Hepatocyte (in vitro differentiated cells): ENCODE data around the gene SUMF1. TPM values are rescaled to one million over a fixed set of nuclear protein-coding genes. Genes with fewer than 3 reads are reported as not detected.

ENCODE experiments used
- DNase-seq: peaks from one replicate; pipeline ENCODE4 v3.0.0-alpha.2; 2016; ENCODE audit warnings: low spot score
- H2AFZ ChIP-seq: fragments of 200-600 bp; sonication (generic); 2 replicates; pipeline ENCODE4 v1.6.0; 2016; ENCODE audit warnings: antibody characterized with exemption, mild to moderate bottlenecking
- H3K27ac ChIP-seq: fragments of 200-600 bp; sonication (generic); 2 replicates; pipeline ENCODE4 v1.5.1; 2016; ENCODE audit warnings: mild to moderate bottlenecking
- H3K27me3 ChIP-seq: fragments of 200-600 bp; sonication (generic); 2 replicates; pipeline ENCODE4 v1.6.1; 2016
- H3K36me3 ChIP-seq: fragments of 200-600 bp; sonication (generic); replicated peaks from 2 replicates; pipeline ENCODE4 v1.5.1; 2016; ENCODE audit warnings: low read depth; ENCODE audit not compliant: insufficient read depth
- H3K4me1 ChIP-seq: fragments of 200-600 bp; sonication (generic); 2 replicates; pipeline ENCODE4 v1.5.1; 2016; ENCODE audit warnings: mild to moderate bottlenecking, moderate library complexity; ENCODE audit not compliant: insufficient read depth
- H3K4me2 ChIP-seq: fragments of 200-600 bp; sonication (generic); 2 replicates; pipeline ENCODE4 v1.6.0; 2016
- H3K4me3 ChIP-seq: fragments of 200-600 bp; sonication (generic); 2 replicates; pipeline ENCODE4 v1.5.1; 2016; ENCODE audit warnings: mild to moderate bottlenecking
- H3K79me2 ChIP-seq: fragments of 200-600 bp; sonication (generic); 2 replicates; pipeline ENCODE4 v1.6.0; 2017; ENCODE audit warnings: mild to moderate bottlenecking
- H3K9me2 ChIP-seq: fragments of 200-600 bp; sonication (generic); replicated peaks from 2 replicates; pipeline ENCODE4 v1.6.0; 2017; ENCODE audit warnings: mild to moderate bottlenecking; ENCODE audit not compliant: insufficient read depth
- H3K9me3 ChIP-seq: fragments of 200-600 bp; sonication (generic); 2 replicates; pipeline ENCODE4 v1.5.1; 2016; ENCODE audit warnings: low read depth, mild to moderate bottlenecking
- H4K20me1 ChIP-seq: fragments of 200-600 bp; sonication (generic); 2 replicates; pipeline ENCODE4 v1.6.0; 2016; ENCODE audit warnings: mild to moderate bottlenecking; ENCODE audit not compliant: insufficient read depth, poor library complexity, severe bottlenecking
- CTCF ChIP-seq: fragments of 200-600 bp; sonication (generic); IDR thresholded peaks from 2 replicates; pipeline ENCODE4 v1.5.1; 2016; ENCODE audit warnings: antibody characterized with exemption, mild to moderate bottlenecking; ENCODE audit not compliant: poor library complexity
- EZH2 ChIP-seq: fragments of 200-600 bp; sonication (generic); IDR thresholded peaks from 2 replicates; pipeline ENCODE4 v1.6.1; 2016; ENCODE audit warnings: antibody characterized with exemption, mild to moderate bottlenecking, borderline replicate concordance
- EZH2phosphoT487 ChIP-seq: fragments of 200-600 bp; sonication (generic); IDR thresholded peaks from one replicate; pipeline ENCODE4 v1.6.1; 2018; ENCODE audit warnings: antibody characterized with exemption, mild to moderate bottlenecking, low read depth, moderate library complexity; ENCODE audit not compliant: unreplicated experiment, severe bottlenecking
- WGBS: methylation state at CpG from one replicate; pipeline ENCODE4 v1.1.6; 2016; ENCODE audit warnings: low lambda C conversion rate; ENCODE audit errors: missing lambda C conversion rate; 5-methylcytosine and 5-hydroxymethylcytosine counted together
- polyA plus RNA-seq: library from polyadenylated mRNA; unstranded; fragments of >200 nt; fragmentation: Nextera tagmentation; extraction: Ambion mirVana; gene quantifications from 2 replicates; pipeline ENCODE4 v1.2.1, GENCODE V29; 2016
- total RNA-seq: library from RNA; depleted of rRNA; stranded (reverse); fragments of >200 nt; gene quantifications from 2 replicates; pipeline ENCODE4 v1.2.3, GENCODE V29; 2014

Gene SUMF1
- total and polyA plus RNA-seq, 2 experiments from 2014 or later = 55.5 to 59.0 TPM

GRCh38 chr3:4419386-4419785 lies 47.7 kb downstream of the SUMF1 start:
- Histone ChIP-seq H3K9me3 (no peaks in the 10 kb centered on the region), H2AFZ (no peak overlapping the region), H3K9me2 (no peaks in the 10 kb centered on the region), H3K36me3 (no peaks in the 10 kb centered on the region), H4K20me1 (no peaks in the 10 kb centered on the region), H3K27ac (no peak overlapping the region), H3K4me1 (no peaks in the 10 kb centered on the region), H3K4me2 (no peak overlapping the region), H3K79me2 (no peaks in the 10 kb centered on the region), H3K4me3 (no peak overlapping the region), H3K27me3 (no peaks in the 10 kb centered on the region)
- WGBS = 96% methylated on average over 3 of the region's 3 CpGs
- TF ChIP-seq CTCF = no peak
- DNase-seq = no peak

- WGBS = 88% methylated on average over 4 of the region's 4 CpGs
- TF ChIP-seq EZH2 = no peak
- no peak for TF ChIP-seq EZH2phosphoT487
- TF ChIP-seq CTCF = no peak
- Histone ChIP-seq H3K9me3 (no peaks in the 10 kb centered on the region), H4K20me1 (no peaks in the 10 kb centered on the region), H2AFZ (no peak overlapping the region), H3K36me3 (no peaks in the 10 kb centered on the region), H3K4me1 (no peaks in the 10 kb centered on the region), H3K27me3 (no peaks in the 10 kb centered on the region), H3K9me2 (no peaks in the 10 kb centered on the region), H3K4me2 (no peak overlapping the region), H3K27ac (no peak overlapping the region), H3K4me3 (no peak overlapping the region), H3K79me2 (no peaks in the 10 kb centered on the region)
- DNase-seq = no peak
Measured at GRCh38 chr3:4418156-4418555, 48.9 kb downstream of the SUMF1 start.

GRCh38 chr3:4417449-4417848 lies 49.6 kb downstream of the SUMF1 start:
- Histone ChIP-seq H3K79me2 (no peaks in the 10 kb centered on the region), H4K20me1 (no peaks in the 10 kb centered on the region), H3K36me3 (no peaks in the 10 kb centered on the region), H3K9me2 (no peaks in the 10 kb centered on the region), H3K9me3 (no peaks in the 10 kb centered on the region), H3K27me3 (no peaks in the 10 kb centered on the region), H3K4me1 (no peaks in the 10 kb centered on the region), H3K4me2 (no peak overlapping the region), H3K27ac (no peak overlapping the region), H2AFZ (no peak overlapping the region), H3K4me3 (no peak overlapping the region)
- 94% methylated on average over 1 of the region's 1 CpG for WGBS
- TF ChIP-seq EZH2phosphoT487 (no peak), CTCF (no peak), EZH2 (no peak)
- DNase-seq = no peak

- no peak overlapping the region for H3K4me2 ChIP-seq
Measured at GRCh38 chr3:4416961-4417360, 50.1 kb downstream of the SUMF1 start.

More at GRCh38 chr3:4416961-4417360, 50.1 kb downstream of the SUMF1 start:
- Histone ChIP-seq H3K4me3 (no peak overlapping the region), H4K20me1 (no peaks in the 10 kb centered on the region), H3K9me2 (no peaks in the 10 kb centered on the region), H3K79me2 (no peaks in the 10 kb centered on the region), H3K36me3 (no peaks in the 10 kb centered on the region), H3K27ac (no peak overlapping the region), H3K9me3 (no peaks in the 10 kb centered on the region), H3K27me3 (no peaks in the 10 kb centered on the region), H2AFZ (no peak overlapping the region), H3K4me1 (no peaks in the 10 kb centered on the region)
- no peak for DNase-seq
- TF ChIP-seq CTCF = no peak
- TF ChIP-seq EZH2phosphoT487 = no peak
- no peak for TF ChIP-seq EZH2
- 92% methylated on average over 6 of the region's 6 CpGs for WGBS
